Central memory CD4-positive, alpha-beta T cell (primary cell): ENCODE measurements around the gene UNC5CL.

ENCODE experiments used
- DNase-seq: peaks from one replicate; pipeline ENCODE4 v3.0.0; 2022
- total RNA-seq, 3 experiments: gene quantifications; one replicate each; lab custom pipeline; 2026; lab: John Stamatoyannopoulos, UW

UNC5CL gene, protein sequence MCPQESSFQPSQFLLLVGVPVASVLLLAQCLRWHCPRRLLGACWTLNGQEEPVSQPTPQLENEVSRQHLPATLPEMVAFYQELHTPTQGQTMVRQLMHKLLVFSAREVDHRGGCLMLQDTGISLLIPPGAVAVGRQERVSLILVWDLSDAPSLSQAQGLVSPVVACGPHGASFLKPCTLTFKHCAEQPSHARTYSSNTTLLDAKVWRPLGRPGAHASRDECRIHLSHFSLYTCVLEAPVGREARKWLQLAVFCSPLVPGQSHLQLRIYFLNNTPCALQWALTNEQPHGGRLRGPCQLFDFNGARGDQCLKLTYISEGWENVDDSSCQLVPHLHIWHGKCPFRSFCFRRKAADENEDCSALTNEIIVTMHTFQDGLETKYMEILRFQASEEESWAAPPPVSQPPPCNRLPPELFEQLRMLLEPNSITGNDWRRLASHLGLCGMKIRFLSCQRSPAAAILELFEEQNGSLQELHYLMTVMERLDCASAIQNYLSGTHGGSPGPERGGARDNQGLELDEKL
- 1.7 to 8.5 (median 5.9) reads per million in 3 experiments for total RNA-seq

DNA sequence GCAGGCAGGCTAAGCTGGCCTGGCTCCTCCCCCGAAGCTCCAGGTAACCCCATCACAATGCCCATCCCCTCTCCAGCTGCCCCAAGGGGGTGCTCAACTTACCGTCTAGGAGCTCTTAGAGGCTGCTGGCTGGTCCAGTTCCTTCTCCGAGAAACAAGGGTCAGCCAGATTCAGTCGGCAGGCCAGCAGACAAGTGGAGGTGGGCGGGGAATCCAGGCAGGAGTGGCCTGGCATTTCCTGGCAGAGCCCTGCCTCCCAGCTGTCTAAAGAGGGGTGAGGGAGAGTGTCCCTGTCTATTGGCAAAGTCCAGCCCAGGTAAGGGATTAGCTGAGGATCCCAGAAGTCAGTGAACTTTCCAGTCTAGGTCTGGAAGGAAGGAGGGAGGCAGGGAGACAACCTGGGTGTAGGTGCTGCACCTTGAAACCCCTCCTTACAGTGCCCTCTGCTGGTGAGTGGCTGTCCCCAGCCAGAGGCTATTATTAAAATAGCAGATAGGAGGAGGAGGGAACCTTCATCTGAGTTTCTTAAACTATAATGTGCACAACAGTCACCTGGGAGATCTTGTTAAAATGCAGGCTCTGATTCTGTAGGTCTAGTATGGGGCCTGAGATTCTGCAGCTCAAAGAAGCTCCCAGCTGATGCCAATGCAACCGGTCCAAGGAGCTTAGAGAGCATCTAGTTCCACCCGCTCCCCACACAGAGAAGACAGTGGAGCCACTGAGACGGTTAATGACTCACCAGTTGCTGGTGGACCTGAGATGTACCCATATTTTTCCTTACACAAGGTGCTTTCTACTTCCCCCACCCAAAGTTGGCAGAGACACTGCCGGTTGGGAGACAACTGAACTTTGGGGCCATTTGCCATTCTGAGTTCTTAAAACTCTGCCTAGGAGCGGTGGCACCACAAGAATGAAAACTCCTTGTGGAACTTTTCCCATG is at the start of gene UNC5CL:
UNC5CL (minus strand) TSS at position 162 of the 939 bp plus-strand sequence. CDS start 4,147 bp downstream, outside the sequence.
- peak; percentile 15 for DNase-seq

DNA sequence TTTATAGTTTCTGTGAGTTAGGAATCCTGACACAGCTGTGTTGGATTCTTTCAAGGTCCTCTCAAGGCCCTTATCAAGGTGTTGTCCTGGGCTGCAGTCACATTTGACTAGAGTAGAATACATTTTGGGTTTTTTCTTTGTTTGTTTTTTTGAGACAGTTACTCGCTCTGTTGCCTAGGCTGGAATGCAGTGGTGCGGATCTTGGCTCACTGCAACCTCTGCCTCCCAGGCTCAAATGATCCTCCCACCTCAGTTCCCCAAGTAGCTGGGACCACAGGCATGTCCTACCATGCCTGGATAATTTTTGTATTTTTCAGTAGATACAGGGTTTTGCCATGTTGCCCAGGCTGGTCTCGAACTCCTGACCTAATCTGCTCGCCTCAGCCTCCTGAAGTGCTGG is 49.4 kb upstream of the UNC5CL start:
- no peak for DNase-seq

DNA sequence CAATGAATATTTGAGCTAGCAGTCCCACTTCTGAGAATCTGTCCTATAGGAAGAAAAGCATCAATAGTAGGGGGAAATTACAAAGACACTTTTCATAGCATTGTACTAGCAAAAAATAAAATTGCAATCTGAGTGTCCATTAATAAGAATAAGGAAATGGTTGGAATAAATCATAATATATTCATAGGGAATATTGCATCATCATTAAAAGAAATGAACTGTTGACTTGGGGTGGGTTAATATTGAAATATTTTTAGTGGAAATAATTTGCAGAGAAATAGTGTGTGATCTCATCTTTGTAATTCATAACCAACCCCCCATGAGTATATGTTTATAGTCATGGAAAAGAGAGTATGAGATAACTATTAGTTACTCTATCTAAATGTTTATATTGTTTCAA is 46.2 kb upstream of the UNC5CL start:
- DNase-seq: no peak

DNA sequence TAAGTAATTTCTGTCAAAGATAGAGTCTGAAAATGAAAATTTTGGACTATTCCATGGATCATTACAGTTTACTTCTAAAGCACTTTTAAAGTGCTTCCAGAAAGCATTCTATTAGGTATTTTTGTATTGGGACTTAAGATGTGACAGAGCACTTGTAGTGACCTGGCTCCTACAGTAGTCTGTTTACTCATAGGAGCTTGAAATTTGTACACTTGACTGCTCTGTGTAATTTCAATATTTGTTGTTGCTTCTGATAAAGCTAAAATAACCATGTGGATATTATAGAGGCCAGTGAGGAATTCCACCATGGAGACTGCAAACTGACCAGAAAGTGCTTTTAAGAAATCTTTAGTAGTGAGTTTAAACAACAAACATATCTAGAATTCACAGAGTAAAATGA is 44.1 kb upstream of the UNC5CL start:
- DNase-seq: no peak

DNA sequence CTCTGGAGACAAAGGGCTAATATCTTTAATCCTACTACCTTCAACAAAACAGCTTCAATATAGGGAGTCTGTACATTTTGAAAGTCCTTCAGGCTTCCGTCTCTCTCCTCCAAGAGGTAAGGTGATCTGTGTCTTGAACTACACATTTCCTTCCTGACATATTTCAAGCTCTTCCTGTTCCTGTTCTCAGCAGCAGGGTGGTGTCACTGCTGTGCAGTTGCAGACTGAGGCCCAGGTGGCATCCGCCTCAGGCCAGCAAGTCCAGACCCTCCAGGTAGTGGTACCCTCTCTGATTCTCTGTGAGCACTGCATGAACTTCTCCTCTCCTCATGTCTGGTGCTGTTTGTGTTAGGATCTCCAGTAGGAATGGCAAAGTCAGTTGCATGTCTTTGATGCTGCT is 41.6 kb upstream of the UNC5CL start:
- peak; percentile 24 for DNase-seq

DNA sequence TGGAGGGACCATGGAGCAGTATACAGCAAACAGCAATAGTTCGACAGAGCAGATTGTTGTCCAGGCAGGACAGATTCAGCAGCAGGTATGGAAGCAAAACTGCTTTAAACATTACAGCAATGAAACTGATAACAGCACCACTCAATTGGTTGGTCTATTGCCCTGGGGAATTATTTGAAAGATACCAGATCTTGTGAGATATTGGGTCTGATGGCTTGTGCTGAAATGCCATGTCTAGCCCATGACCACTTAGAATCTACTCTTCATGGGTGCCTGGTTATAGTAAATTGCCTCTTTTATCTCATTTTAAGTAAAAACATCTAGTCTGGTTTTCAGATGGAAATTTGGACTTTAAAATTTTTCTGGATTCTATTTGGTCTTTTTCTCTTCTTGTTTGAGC is 40.1 kb upstream of the UNC5CL start:
- no peak for DNase-seq

DNA sequence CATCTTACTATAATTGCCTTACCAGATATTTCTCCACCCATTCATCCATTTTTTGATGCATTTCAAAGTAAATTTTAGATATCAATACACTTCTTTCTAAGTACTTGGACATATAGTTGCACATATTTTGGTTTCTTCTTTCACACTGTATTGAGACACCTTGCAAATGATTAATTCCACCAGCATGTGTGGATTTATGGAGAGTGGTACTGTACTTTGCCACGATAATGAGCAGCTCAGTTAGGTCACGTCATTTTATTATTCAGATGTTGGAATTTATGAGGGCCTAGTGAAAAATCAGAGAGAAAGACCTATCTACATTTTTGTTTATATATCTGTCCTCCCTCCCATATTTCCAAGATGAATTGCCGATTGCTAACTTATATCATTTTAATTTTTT is 39.1 kb upstream of the UNC5CL start:
- DNase-seq: no peak

DNA sequence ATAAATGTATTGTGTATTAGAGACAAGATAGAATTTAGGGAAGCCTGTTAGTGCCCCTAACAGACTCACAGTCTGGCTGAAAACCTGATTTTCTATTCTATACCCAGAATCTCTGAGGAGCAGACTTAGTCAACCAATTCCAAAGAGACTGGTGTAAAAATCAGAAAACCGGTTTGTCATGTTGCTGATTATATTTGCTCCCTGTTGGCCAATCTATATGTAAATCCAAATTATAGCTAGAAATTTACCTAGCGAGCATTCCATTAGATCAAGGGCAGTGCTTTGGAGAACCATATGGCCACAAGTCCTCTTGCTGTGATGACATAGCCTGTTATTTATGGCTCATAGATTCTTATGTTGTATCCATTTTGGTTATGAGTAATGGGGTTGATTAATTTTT is 38.5 kb upstream of the UNC5CL start:
- DNase-seq: no peak

DNA sequence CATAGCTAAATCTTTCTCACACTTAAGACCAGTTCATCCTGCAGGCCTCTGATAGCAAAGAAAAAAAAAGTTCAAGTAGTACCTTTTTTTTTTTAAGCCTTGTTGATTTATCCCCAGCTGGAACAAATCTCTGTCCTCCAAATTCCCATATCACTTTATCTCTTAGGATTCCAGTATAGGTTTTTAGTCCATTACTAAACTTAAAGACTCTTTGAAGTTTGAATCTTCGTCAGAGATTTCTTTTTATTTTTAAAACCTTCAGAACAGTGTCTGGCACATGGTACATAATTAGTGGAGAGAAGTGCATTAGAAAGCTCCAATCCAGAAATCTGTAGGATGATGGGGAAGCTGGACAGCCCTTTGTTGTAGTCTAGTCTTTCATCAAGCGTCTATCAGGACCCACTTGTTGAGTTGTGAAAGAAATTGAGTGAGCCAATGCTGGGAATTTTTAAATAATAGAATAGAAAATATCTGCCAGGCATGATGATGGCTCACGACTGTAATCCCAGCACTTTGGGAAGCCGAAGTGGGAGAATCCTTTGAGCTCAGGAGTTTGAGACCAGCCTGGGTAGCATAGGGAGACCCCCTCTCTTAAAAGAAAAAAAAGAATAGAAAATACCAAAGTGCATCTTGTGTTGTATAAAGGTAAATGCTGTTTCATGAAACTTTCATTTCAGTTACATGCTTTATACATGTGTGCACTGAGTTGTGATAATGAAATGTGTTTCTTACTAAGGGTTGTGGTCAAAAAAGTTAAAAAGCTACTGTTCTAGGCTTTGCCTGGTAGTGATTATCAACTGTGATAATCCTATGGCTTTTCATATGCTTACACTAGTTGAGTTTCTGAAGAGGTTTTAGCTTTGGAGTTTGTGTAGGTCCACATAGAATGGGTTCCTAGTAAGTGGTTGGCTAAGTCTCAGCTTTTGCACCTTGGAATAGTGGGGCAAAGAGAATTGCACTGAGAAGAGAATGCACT is 36.9 kb upstream of the UNC5CL start:
- no peak for DNase-seq

DNA sequence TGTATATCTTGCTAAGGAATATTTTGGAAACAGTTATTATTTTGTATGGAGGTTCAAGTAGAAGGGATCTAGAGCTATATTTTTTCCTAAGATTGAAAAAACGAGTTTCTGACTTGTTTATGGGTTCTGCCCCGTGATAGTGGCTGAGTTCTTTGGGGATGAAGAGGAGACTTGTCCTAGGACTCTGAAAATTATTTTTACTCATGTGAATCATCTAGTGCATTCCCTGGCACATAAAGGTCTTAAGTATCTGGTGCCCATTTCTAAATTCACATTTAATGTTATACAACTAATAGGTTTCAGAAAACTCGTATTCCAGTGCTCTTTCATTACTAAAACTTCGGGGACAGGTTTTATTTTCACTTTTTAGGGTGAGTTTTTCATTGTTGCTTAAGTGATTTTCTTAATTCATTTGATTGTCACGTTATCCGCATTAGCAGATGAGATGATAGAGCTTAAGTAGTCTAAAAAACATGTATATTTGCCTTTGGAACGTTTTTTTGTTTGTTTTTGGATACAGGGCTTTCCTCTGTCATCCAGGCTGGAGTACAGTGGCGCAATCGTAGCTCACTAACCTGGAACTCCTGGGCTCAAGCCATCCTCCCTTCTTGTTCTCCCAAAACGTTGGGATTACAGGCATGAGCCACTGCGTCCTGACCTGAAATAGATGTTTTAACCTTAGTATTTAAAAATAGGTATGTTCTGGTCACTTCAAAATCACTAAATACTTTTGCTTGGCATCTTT is 35.8 kb upstream of the UNC5CL start:
- DNase-seq: no peak

DNA sequence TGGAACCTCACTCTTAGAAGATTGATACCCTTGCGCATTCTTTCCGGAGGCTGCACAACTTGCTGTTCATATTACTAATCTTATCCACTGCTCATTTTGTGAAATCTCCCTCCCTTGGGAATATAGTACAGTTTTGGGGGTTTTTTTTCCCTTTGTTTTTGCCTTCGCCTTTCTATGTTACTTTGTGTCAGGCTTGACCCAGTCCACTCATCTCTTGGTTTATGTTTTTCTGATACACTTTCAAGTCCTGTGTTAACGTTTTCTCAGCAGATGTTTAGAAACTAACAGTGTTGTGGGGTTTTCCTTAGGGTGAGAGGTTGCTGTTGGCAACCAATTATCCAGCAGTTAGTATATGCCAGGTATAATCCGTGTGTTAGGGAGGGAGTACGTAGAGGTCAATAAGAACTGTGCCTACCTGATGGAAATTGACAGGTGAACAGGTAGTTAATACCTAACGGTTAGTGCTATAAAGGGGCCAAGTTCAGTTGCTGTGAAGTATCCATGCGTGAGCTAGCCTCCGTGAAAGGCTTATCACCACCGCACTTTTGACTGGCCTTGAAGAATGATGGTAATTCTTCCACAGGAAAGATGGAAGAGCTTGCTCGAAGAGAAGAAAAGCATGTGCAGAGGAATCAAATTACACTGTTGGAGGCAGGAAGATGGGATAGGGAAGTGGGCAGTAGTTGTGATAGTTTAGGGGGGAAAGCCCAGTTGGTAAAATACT is 35.1 kb upstream of the UNC5CL start:
- DNase-seq: peak; percentile 24

DNA sequence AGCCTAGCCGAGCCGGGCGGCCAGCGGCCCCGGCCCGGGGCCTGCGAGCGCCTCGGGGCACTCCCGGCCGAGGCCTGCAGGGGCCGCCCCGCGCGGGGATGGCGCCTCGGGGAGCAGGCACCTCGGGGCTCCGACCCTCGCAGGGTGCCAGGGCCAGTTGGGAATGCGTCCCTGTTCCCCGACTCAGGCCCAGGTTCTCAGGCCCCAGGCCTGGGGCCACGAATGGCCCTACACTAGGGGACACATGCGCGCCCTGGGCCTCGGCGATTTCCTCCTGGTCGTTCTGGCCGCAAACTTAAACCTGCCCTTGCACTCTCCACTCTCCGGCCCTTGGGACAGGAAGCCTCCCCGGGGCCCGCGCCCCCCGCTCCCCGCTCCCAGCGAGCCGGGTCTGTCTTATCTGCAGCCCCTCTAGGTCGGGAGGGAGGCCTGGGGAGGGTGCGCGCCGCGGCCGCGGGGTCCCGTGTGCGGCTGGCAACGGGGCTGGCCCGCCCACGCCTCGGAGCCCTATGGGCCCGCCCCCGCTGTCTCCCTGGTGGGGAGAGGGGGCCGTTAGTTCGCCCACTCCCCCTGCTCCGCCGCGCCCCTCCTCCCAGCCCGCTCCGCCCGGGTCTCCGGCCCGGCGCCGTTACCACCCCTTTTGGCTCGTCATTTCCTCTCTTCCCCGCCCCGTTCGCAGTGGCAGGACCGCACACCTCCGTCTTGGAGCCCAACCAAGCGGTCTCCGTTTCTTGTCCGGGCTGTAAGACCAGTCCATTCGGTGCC is 34.4 kb upstream of the UNC5CL start:
- DNase-seq: peak; percentile 81

DNA sequence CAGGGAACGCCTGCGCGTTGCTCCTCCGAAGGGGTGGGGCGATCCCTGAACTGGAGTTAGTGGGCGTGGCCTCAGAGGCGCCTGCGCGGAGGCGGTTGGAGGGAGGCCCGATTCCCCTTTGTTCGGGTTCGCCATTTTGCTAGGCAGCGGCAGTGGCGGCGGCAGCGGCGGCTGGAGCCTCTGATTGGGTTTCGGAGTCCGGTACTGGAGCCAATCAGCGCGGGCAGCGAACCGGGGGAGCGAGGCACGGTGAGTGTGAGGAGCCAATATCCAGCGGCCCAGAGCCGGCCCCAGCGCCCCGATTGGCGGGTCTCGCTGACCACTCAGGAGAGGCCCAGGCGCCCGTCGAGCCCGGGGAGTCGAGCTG is 33.8 kb upstream of the UNC5CL start, which contains the start of gene NFYA:
NFYA (plus strand) TSS at position 139 of the 367 bp plus-strand sequence. CDS start 6,116 bp downstream, outside the sequence.
- DNase-seq: no peak

DNA sequence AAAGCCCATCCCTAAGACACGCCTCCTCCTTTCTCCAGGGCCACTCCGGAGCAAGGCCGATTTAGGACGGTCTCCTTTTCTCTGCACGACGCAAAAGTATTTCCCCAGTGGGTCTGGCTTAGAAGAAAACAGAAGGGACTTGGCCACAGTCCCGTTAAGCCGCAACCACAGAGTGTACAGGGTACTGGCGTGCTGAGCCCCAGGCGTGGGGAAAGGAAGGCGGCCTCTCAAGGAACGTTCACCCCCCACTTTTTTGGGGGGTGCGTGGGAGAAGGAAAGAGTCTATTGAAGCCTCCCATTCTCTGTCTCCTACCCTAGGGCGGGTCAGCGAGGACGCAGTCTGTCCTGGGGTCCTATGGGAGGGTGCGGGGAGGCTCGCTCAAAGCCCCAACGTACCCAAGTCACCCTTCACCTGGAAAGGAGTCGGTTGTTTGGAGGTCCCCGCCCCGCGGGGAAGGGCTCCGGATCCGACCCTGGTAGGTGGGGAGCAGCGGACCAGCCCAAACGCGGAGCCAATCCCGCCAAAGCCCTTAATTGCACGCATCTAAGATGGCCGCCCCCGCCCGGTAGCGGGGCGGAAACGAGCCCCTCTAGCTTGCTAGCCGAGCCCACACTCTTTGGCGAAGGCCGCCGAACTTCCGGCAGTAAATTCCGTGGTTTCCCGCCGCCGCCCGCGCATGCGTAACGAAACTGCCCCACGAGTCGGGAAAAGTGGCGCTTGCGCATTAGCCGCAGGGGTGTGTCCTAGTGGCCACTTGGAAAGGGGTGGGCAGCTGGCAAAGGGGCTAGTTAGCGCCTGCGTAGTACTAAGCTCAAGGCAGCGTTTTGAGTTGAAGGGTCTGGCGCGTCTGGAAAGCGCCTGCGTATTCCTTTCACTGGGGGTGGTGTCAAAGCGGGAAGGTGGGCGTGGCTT is 33.2 kb upstream of the UNC5CL start, which contains the start of gene OARD1:
OARD1 (minus strand) TSS at position 434 of the 913 bp plus-strand sequence. CDS start 722 bp downstream, outside the sequence.
- DNase-seq: peak; percentile 100

DNA sequence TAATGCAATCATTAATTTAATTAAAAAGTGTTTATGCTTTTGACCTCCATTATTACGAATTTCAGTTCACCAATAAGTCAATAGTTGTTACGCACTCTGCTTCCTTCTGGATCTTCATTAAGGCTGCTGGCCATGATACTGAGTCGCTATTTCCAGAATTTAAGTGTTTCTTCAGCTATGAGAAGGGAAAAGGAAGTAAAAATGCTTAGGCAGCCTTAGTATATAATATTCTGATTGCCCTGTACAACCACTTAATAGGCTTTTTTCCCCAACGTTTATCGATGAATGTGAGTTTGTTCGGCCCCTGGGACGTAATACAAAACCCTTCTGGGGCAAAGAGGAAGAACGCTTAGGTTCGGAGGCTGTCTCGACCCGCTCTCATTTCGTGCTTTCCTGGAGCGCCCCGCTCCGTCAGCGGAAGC is 32.5 kb upstream of the UNC5CL start:
- DNase-seq: no peak

DNA sequence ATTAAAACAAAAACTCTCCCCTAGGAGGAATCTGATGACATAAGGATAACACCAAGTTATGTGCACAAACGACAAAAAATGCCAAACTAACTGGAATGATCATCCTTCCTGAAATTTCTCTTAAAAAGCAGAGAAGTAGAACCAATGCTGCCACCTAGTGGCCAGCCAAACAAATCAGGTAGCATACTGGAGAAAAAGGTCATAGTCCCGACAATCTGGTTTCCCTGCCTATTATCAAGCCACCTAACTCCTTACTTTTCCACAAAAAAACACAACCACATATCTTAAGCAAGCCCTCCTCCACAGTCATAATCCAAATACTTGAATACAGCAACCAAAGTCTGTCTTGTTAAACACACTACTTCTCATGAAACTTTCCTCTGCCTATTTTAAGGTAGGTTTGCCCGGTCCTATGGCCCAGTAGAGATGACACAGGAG is 27.9 kb upstream of the UNC5CL start:
- peak; percentile 47 for DNase-seq

DNA sequence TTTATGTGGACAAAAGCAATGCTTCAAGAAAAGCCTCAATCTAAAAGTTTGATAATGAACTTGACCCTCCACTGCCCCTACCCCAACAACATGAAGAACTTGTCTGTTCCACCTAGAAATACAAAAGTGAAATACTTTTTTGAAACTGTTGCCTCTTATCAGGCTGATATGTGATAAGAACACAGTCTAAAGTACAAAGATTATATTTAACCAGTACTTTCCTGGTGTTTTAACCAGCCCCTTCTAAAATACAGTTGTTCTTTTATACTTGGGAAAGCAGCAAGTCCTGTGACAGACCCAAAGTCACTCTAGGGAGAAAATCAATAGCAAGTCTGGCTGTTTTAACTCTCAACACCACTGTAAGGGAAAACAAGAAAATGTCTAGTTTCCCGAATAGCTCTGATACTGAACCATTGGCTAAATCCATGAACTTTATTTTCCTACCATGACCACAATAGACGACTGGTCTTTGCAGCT is 26.6 kb upstream of the UNC5CL start:
- DNase-seq: no peak

DNA sequence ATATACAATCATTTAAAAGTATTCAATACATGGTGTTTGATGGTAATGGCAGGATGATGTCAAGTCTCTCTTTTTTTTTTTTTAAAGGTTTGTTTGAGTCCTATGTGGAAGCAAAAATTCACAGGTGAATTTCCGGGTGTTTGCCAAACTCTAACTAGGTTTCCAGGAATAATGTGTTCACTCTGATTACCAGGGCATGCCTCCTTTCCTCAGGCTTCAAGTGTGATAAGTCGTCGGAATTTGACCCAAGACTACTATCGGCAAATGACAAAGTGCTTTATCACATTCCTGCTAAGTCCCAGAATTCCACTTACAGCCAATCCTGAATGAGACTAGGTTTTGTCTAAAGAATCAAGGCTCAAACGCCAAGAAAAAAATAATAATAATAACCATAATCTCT is 25.8 kb upstream of the UNC5CL start:
- no peak for DNase-seq
